Rectal smooth muscle tissue (tissue), 1 donor: Measurements from ENCODE around the gene DDX41.
A peak's percentile ranks its signal among the peaks of the same experiment; 100 is the strongest.
"Not testable (repeated sequence)": the region's sequence is repeated elsewhere in the genome, so short reads cannot be mapped to it uniquely, and the experiment has no call there.

Experiments
- H3K27ac ChIP-seq: one replicate; pipeline ENCODE4 v1.7.0; 2013; ENCODE audit warnings: low read depth, low read length, inconsistent platforms
- H3K27me3 ChIP-seq: one replicate; pipeline ENCODE4 v1.7.0; 2013; ENCODE audit warnings: low read length; ENCODE audit not compliant: control insufficient read depth, insufficient read depth
- H3K36me3 ChIP-seq: one replicate; pipeline ENCODE4 v1.7.0; 2013; ENCODE audit warnings: low read length; ENCODE audit not compliant: control insufficient read depth, insufficient read depth
- H3K4me1 ChIP-seq: one replicate; pipeline ENCODE4 v1.7.0; 2013; ENCODE audit warnings: low read length; ENCODE audit not compliant: control insufficient read depth, insufficient read depth
- H3K4me3 ChIP-seq: one replicate; pipeline ENCODE4 v1.7.0; 2013; ENCODE audit warnings: low read length
- H3K9ac ChIP-seq: one replicate; pipeline ENCODE4 v1.7.0; 2013; ENCODE audit warnings: low read length

Gene DDX41

DNA sequence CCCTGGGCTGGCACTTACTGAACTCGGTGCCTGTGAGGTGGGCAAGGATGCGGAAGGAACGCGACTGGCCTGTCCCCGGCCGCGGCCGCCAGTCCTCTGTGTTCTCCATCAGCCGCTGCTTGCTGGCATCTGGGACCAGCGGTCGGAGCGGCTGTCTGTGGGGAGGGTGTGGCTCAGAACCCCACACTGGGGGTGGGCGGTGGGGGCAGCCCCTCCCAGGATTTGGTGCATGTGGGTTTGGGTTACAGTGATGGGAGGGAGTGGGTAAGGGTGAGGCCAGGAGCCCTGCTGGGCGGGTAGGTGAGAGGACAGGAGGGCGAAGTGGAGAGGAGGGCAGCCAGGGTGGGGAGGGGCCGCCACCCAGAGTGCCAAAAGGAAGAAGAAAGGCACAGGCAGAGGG is 25.8 kb downstream of the DDX41 start:
- Histone ChIP-seq H3K36me3 (peaks cover 26% of the 10 kb centered on the region), H3K27me3 (no peaks in the 10 kb centered on the region), H3K4me3 (no peak overlapping the region), H3K4me1 (peaks cover 37% of the 10 kb centered on the region), H3K9ac (no peak overlapping the region), H3K27ac (peak overlapping the region; percentile 100)

DNA sequence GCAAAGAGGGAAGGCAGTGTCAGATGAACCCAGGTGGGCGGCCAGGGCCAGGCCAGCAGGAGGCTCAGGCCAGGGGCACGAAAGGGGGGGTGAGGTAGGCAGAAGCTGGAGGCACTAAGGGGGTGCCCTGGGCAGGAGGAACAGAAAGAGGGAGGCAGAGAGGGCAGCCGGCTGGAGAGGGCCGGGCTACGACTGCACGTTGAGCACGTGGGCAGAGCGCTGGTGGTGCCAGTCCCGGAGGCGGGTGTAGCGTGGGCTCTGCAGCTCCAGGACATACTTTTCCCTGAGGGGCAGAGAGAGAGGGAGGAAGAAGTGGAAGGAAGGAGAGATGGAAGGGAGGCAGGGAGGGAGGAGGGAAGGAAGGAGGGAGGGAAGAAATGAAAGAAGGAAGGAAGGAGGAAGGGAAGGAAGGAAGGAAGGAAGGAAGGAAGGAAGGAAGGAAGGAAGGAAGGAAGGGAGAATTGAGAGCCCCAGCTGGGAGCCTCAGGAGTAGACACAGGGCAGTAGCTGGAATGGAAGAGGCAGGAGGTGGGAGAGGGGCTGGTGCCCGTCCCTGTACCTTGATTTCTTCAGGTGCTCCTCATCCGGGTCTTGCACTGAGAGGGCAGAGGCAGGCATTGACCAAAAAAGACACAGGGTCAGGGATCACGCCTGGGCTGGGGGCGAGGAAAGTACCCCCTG is 26.3 kb downstream of the DDX41 start:
- Histone ChIP-seq H3K4me3 (no peak overlapping the region), H3K27me3 (no peaks in the 10 kb centered on the region)

DNA sequence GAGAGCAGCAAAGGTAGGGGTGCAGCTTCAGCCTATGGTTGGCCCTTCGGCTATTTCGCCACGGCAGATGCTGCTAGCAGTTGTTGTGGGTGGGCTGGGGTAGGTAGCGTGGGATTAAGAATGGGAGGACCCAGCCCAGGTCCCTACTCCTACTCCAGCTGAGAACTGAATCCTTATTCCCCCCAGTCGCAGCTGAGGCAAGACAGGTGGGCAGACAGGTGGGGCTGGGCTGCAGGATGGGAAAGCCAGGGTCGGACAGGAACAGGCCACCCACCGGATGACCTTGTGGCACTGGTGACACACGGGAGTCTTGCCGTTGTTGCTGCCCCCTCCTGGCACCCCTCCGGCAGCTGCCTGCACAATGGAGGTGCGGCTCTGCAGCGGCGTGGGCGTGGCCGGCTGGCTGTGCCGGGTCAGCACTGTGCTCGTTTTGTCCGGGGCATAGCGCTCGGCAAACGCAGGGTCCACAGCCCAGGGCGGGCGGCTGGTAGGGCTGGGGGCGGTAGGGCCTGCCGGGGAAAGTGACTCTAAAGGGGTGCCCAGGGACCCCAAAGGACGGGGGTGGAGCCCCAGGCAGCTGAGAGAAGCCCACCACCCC is 27.5 kb downstream of the DDX41 start:
- H3K9ac ChIP-seq = no peak overlapping the region
- H3K27ac ChIP-seq = peak overlapping the region; percentile 75
- peaks cover 39% of the 10 kb centered on the region for H3K4me1 ChIP-seq
- no peaks in the 10 kb centered on the region for H3K27me3 ChIP-seq
- peaks cover 28% of the 10 kb centered on the region for H3K36me3 ChIP-seq
- no peak overlapping the region for H3K4me3 ChIP-seq

More for the DNA sequence above, 26.3 kb downstream of the DDX41 start:
- no peak overlapping the region for H3K9ac ChIP-seq
- peaks cover 33% of the 10 kb centered on the region for H3K4me1 ChIP-seq
- H3K36me3 ChIP-seq = peaks cover 25% of the 10 kb centered on the region
- H3K27ac ChIP-seq = peak overlapping the region; percentile 100

DNA sequence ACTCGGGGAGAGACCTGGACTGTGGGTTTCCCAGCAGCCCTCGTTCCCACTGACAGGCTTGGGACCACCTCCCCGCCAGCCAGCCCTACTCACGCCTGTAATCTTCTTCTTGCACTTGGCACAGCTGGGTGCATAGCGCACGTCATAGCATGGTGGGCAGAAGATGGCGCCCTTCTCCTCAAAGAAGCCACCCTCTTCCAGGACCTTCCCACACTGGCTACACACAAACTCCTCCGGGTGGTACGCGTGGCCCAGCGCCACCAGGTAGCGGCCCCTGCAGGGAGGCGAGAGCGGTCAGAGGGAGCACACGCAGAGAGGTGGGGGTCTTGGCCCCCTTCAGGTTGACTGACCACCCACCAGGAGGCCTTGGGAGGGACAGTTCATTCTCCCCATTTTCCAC is 28.8 kb downstream of the DDX41 start:
- Histone ChIP-seq H3K36me3 (peaks cover 28% of the 10 kb centered on the region), H3K4me3 (no peak overlapping the region), H3K9ac (no peak overlapping the region), H3K27ac (peak overlapping the region; percentile 42), H3K27me3 (no peaks in the 10 kb centered on the region), H3K4me1 (peaks cover 38% of the 10 kb centered on the region)

DNA sequence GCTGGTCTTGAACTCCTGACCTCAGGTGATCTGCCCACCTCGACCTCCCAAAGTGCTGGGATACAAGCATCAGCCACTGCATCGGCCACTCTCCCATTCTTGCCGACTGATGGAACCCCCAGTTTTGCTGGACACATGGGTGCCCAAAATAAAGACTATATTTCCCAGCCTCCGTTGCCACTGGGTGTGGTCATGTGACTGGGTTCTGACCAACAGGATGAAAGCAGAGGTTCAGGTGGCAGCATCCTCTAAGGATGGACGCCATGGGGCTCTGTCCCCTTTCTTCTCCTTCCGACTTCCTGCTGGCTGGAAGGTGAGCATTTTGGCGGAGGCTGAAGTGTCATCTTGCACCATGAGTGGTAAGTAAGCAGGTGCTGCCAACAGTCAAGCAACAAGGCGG is 29.6 kb downstream of the DDX41 start:
- Histone ChIP-seq H3K36me3 (peaks cover 28% of the 10 kb centered on the region), H3K27ac (no peak overlapping the region), H3K4me3 (no peak overlapping the region), H3K9ac (no peak overlapping the region), H3K4me1 (peaks cover 31% of the 10 kb centered on the region), H3K27me3 (no peaks in the 10 kb centered on the region)

DNA sequence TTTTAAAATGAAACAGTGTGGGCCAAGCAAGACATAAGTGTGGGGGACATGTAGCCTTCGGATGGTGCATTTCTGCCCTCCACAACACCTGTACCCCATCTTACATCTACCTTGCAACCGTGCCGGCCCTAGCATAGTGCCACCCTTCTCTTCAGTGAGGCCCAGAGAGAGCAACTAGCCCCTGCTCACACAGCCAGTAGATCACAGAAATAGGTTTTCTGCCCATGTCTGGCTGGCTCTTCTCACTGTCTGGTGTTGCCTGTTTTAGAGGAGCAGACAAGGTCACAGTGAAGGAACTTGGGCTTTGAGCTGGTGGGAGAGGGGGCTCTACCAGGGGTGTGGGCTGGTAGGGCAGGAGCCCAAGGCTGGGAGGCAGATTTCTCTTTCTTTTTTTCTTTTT is 30.5 kb downstream of the DDX41 start:
- Histone ChIP-seq H3K4me1 (peaks cover 29% of the 10 kb centered on the region), H3K27ac (no peak overlapping the region), H3K27me3 (no peaks in the 10 kb centered on the region), H3K9ac (no peak overlapping the region), H3K4me3 (no peak overlapping the region), H3K36me3 (peaks cover 32% of the 10 kb centered on the region)

DNA sequence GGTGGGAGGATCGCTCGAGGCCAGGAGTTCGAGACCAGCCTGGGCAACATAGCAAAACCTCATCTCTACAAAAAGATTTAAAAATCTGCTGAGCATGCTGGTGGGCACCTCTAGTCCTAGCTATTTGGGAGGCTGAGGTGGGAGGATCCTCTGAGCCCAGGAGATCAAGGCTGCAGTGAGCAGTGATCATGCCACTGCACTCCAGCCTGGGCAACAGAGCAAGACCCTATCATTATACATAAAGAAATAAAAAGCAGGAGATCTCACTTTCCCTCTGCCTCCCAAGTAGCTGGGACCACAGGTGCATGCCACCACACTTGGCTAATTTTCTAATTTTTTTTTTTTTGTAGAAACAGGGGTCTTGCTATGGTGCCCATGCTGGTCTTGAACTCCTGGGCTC is 31.0 kb downstream of the DDX41 start:
- Histone ChIP-seq H3K27ac (peak overlapping the region; percentile 11), H3K4me1 (peaks cover 28% of the 10 kb centered on the region), H3K36me3 (peaks cover 32% of the 10 kb centered on the region)
- H3K27me3 ChIP-seq, H3K4me3 ChIP-seq, H3K9ac ChIP-seq: not testable (repeated sequence)

DNA sequence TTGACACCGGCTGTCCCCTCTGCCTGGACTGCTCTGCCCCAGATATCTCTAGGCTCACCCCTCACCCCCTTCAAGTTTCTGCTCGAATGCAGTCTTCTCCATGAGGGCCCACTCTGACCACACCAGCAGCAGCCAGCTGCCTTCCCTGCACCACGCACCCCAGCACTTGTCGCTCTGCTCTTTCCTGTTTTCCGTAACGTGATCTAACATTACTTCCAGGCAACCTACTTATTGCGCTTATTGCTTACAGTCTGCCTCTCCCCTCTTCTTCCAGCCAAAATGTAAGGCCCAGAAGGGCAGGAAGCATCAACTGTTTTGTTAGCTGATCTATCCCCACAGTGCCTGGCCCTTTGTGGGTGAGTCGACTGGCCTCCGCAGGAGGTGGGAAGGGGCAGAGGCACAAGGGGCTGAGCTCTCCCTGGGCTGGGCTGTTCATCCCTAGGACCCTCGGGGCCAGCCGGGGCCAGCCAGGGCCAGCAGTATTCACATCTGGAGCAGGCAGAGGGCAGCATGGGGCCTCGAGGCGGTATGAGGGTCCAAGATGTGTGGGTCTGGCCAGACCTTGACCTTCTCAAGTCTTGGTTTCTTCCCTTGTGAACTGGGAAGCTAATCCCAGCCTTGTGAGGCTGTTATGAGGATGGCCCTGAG is 31.7 kb downstream of the DDX41 start:
- H3K4me3 ChIP-seq = no peak overlapping the region
- peaks cover 30% of the 10 kb centered on the region for H3K36me3 ChIP-seq
- H3K27ac ChIP-seq = peak overlapping the region; percentile 70
- H3K27me3 ChIP-seq = no peaks in the 10 kb centered on the region
- no peak overlapping the region for H3K9ac ChIP-seq
- peaks cover 26% of the 10 kb centered on the region for H3K4me1 ChIP-seq

DNA sequence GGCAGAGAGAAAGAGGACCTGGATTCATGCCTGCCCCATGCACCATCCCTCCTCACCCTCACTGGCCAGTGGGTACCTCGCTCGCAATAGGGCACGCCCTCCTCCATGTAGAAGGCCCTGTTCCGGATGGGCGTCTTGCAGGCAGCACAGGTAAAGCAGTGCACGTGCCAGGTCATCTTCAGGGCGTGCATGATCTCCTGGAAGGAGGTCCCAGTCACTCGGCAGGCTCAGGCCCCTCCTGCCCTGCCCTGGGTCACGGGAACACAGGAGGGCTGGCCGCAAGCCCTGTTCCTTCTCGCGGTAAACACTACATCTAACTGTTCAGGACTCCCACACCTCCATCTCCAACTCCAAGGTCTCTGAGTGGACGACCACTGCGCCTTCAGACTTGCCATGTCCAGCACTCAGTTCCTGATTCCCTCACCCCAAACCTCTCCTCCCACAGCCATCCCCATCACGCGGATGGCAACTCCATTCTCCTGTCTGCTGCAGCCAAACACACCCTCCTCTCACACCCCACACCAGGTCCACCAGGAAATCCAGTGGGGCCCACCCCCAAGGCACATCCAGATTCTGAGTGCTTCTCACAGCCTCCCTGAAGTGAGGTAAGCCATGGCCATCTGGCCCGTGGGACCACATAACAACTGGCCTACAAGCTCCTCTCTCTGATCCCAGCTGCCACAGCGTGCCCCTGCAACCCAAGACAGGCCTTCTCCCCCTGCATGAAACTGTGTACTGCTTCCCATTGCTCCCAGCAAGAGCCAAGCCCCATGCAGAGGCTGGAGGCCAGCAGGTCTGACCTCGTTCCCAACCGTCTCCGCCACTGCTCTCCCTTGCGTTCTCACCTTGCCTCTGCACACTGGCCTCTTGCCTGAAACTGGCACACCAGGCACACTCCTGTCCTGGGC is 32.5 kb downstream of the DDX41 start:
- Histone ChIP-seq H3K27ac (peak overlapping the region; percentile 70), H3K36me3 (peaks cover 26% of the 10 kb centered on the region), H3K4me1 (peaks cover 32% of the 10 kb centered on the region), H3K9ac (no peak overlapping the region), H3K27me3 (no peaks in the 10 kb centered on the region), H3K4me3 (no peak overlapping the region)

DNA sequence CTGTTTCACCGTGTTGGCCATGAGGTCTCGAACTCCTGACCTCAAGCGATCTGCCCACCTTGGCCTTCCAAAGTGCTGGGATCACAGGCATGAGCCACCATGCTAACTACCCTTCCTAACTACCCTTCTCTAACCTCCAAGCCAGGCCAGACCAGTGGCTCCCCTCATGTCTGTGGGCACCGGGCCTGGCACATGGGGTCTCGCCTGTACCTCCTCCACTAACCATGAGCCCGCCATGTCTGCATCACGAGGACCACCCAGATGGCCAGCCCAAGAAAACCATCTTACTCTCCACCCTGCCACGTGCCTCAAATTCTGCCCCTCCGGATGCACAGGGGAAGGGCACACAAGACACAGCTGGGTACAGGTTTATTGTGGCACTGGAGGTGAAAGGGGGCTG is 33.7 kb downstream of the DDX41 start:
- Histone ChIP-seq H3K4me3 (no peak overlapping the region), H3K36me3 (peaks cover 18% of the 10 kb centered on the region), H3K9ac (no peak overlapping the region), H3K27ac (peak overlapping the region; percentile 70), H3K27me3 (no peaks in the 10 kb centered on the region), H3K4me1 (peaks cover 38% of the 10 kb centered on the region)

DNA sequence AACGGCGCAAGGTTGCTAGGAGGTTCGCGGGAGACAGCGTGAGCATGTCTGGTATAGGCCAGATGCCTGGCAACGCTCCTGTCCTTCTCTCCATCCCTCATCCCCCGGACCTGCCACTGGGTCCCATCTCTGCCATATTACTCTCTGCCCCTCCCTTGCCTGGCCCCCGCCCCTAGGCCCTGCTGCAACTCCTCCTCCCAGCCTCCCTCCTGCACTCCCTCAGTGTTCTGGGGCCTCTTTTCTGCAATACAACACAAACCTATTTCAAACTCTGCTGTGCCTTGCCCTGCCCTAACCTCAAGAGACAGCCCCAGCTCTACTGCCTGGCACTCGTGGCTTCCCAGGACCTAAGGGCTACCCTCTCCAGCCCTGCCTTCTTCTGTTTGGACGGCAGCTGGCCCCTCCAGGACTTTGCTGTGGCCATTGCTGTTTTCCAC is 34.4 kb downstream of the DDX41 start:
- Histone ChIP-seq H3K27ac (peak overlapping the region; percentile 53), H3K27me3 (no peaks in the 10 kb centered on the region), H3K9ac (no peak overlapping the region), H3K36me3 (peaks cover 11% of the 10 kb centered on the region), H3K4me3 (no peak overlapping the region), H3K4me1 (peaks cover 38% of the 10 kb centered on the region)

DNA sequence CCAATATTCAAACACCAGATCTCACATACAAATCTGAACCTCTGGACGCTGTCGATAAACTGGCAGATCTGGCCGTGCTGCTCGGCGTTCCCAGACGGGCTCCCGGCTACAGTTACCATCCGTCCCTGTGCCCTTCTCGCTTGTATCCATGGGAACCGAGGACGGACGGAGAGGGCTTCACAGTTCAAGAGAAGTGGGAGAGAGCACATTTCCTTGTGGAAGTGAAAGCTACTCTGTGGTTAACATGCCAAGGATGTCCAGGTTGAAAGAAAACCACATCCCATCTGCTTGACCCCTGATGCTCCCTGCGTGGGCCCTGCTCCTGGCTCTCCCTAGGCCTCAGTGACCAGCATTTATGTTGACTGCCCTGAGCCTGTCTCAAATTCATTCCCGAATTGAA is 37.0 kb downstream of the DDX41 start:
- no peak overlapping the region for H3K9ac ChIP-seq
- H3K4me1 ChIP-seq = peaks cover 44% of the 10 kb centered on the region
- H3K27me3 ChIP-seq = no peaks in the 10 kb centered on the region
- peak overlapping the region; percentile 88 for H3K27ac ChIP-seq
- peaks cover 6% of the 10 kb centered on the region for H3K36me3 ChIP-seq
- no peak overlapping the region for H3K4me3 ChIP-seq
